Neutrophil (primary cell): ENCODE results near the gene DTD2.
A peak's percentile ranks its signal among the peaks of the same experiment; 100 is the strongest.

Experiments used
- H3K27ac ChIP-seq: fragments of 200-600 bp; sonication (generic); 2 replicates; pipeline ENCODE4 v1.5.1; 2016; ENCODE audit warnings: mild to moderate bottlenecking, moderate library complexity
- H3K27me3 ChIP-seq: fragments of 200-600 bp; sonication (generic); 2 replicates; pipeline ENCODE4 v1.6.0; 2016; ENCODE audit warnings: mild to moderate bottlenecking
- H3K36me3 ChIP-seq: fragments of 200-600 bp; sonication (generic); 2 replicates; pipeline ENCODE4 v1.5.1; 2017
- H3K4me1 ChIP-seq, 2 experiments: fragments of 200-600 bp in 1 of 2; sonication (generic) in 1 of 2; 1 replicate in 1 of 2; 2 replicates in 1 of 2; pipeline versions ENCODE4 v1.5.1 to v1.6.1; 2013 to 2016; ENCODE audit warnings: low read depth in 1 of 2, low read length in 1 of 2, mild to moderate bottlenecking in 1 of 2, moderate library complexity in 1 of 2; ENCODE audit not compliant: control insufficient read depth in 1 of 2, insufficient read depth in 1 of 2
- H3K4me3 ChIP-seq, 2 experiments: fragments of 200-600 bp in 1 of 2; sonication (generic) in 1 of 2; 1 replicate in 1 of 2; 2 replicates in 1 of 2; pipeline ENCODE4 v1.5.1; 2013 to 2016; ENCODE audit warnings: low read depth in 1 of 2, low read length in 1 of 2, mild to moderate bottlenecking in 1 of 2, moderate library complexity in 1 of 2
- H3K9me3 ChIP-seq: fragments of 200-600 bp; sonication (generic); 2 replicates; pipeline ENCODE4 v1.5.1; 2016
- CTCF ChIP-seq: fragments of 200-600 bp; sonication (generic); IDR thresholded peaks from 2 replicates; pipeline ENCODE4 v1.5.1; 2016; ENCODE audit warnings: antibody characterized with exemption

Gene DTD2

GRCh38 chr14:31457665-31458659 lies 656 bp upstream of the DTD2 start:
- Histone ChIP-seq H3K4me3 (peak overlapping the region; percentile 75 to 85), H3K27ac (peak overlapping the region; percentile 66), H3K4me1 (peaks cover 19 to 22% of the 10 kb centered on the region in 2 experiments), H3K36me3 (no peaks in the 10 kb centered on the region), H3K27me3 (no peaks in the 10 kb centered on the region), H3K9me3 (no peaks in the 10 kb centered on the region)
- no peak for TF ChIP-seq CTCF

- Histone ChIP-seq H3K27me3 (no peaks in the 10 kb centered on the region), H3K9me3 (no peaks in the 10 kb centered on the region), H3K4me3 (no peak overlapping the region), H3K4me1 (no peaks in the 10 kb centered on the region), H3K27ac (no peak overlapping the region), H3K36me3 (no peaks in the 10 kb centered on the region)
- no peak for TF ChIP-seq CTCF
Measured at GRCh38 chr14:31449971-31450610, 7.2 kb downstream of the DTD2 start.

- Histone ChIP-seq H3K27ac (no peak overlapping the region), H3K36me3 (no peaks in the 10 kb centered on the region), H3K4me1 (no peaks in the 10 kb centered on the region), H3K4me3 (no peak overlapping the region), H3K27me3 (no peaks in the 10 kb centered on the region), H3K9me3 (no peaks in the 10 kb centered on the region)
- no peak for TF ChIP-seq CTCF
Measured at GRCh38 chr14:31449136-31449535, 8.2 kb downstream of the DTD2 start.

GRCh38 chr14:31445703-31446102 lies 11.6 kb downstream of the DTD2 start:
- H3K27me3 ChIP-seq: no peaks in the 10 kb centered on the region
- no peaks in the 10 kb centered on the region for H3K36me3 ChIP-seq
- no peaks in the 10 kb centered on the region for H3K9me3 ChIP-seq
- no peak overlapping the region for H3K4me3 ChIP-seq
- no peaks in the 10 kb centered on the region for H3K4me1 ChIP-seq
- H3K27ac ChIP-seq: no peak overlapping the region
- TF ChIP-seq CTCF: no peak

- TF ChIP-seq CTCF: no peak
- Histone ChIP-seq H3K4me1 (no peaks in the 10 kb centered on the region), H3K36me3 (no peaks in the 10 kb centered on the region), H3K27ac (no peak overlapping the region), H3K9me3 (no peaks in the 10 kb centered on the region), H3K27me3 (no peaks in the 10 kb centered on the region), H3K4me3 (no peak overlapping the region)
Measured at GRCh38 chr14:31442284-31442683, 15.0 kb downstream of the DTD2 start.
